HG02884 (cell line): Measurements from ENCODE around the gene PRR23B.

Source experiments
- ATAC-seq: cut with Tn5 transposase; IDR thresholded peaks from one replicate; pipeline ENCODE4 v1.9.1; 2021; ENCODE audit warnings: mild to moderate bottlenecking, moderate library complexity; ENCODE audit not compliant: unreplicated experiment

Gene PRR23B

DNA sequence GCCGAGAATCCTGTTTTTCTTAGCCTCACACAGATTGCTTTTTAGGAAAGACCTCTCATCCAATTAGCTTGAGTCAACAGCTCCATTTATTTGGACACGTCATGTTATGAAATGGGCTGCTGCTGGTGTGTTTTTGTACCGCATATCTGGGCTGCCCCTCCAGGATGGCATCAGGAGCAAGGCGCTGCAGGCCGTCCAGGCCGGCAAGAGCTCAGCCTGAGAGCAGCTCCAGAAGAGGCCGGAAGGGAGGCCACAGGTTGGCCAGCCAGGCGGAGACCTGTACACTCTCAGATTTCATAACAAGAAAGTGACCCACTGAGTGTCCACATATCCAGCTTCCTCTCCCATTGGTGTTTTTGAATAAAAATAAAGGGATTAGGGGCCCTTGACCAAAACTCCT is 45.4 kb downstream of the PRR23B start:
- ATAC-seq, result no peak

DNA sequence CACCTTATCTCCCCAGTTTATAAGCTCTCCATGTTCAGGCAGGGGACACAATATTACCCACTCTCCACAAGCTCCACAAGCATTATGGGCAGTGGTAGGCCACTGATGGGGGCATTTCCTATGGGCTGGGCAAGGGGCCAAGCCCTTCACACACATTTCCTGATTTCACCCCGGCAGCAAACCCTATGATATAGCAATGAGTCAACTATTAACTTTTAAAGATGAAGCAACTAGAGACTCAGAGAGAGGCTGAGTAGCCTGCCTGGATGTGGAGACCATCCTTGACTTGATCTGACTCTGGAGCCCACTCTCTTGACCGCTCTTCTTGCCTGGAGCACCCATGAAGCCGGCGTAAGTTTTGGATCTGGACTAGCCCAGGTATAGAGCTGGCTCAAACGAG is 46.3 kb downstream of the PRR23B start:
- no peak for ATAC-seq

DNA sequence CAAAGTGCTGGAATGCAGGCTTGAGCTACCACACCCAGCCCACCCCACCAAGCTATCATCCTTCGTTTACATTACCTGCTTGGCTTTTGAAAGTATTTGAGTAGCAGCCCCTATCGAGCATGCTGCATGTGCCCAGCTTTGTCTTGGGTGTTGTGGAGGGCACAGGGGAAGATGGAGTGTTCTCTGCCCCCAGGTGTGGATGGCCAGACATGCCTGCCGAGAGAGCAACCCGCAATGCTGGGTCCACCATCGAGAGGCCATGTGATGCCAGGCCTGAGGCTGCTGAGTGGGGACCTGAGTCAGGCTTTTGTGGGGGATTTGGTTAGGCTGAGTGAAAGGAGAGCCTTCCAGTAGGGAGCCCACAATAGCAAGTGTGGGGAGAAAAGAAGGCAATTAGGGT is 47.8 kb downstream of the PRR23B start:
- no peak for ATAC-seq

GRCh38 chr3:138971766-138972320 is 48.9 kb downstream of the PRR23B start:
- ATAC-seq, result no peak
